Liver (tissue), 9 donors: ENCODE results near the gene ARMH3. TPM values are rescaled to one million over a fixed set of nuclear protein-coding genes. Genes with fewer than 3 reads are reported as not detected.

Experiments used
- DNase-seq: peaks from one replicate; pipeline ENCODE4 v3.0.0-alpha.2; 2017; ENCODE audit warnings: low spot score
- H3K27ac ChIP-seq, 2 donors: one replicate each; pipeline ENCODE4 v1.7.0; 2013; ENCODE audit warnings: inconsistent platforms in 2 of 2, low read length in 2 of 2, control low read depth in 1 of 2, low read depth in 1 of 2, mild to moderate bottlenecking in 1 of 2
- H3K27me3 ChIP-seq, 4 donors: one replicate each; pipeline versions ENCODE4 v1.6.1 to v1.7.0; 2013; ENCODE audit warnings: low read length in 3 of 4, inconsistent platforms in 1 of 4, mild to moderate bottlenecking in 1 of 4, moderate library complexity in 1 of 4; ENCODE audit not compliant: control insufficient read depth in 4 of 4, insufficient read depth in 4 of 4
- H3K36me3 ChIP-seq, 4 donors: one replicate each; pipeline versions ENCODE4 v1.6.1 to v1.7.0; 2013; ENCODE audit warnings: low read length in 3 of 4, mild to moderate bottlenecking in 3 of 4, low read depth in 1 of 4, moderate library complexity in 1 of 4; ENCODE audit not compliant: control insufficient read depth in 4 of 4, insufficient read depth in 3 of 4
- H3K4me1 ChIP-seq, 4 donors: one replicate each; pipeline versions ENCODE4 v1.6.1 to v1.7.0; 2013; ENCODE audit warnings: low read length in 3 of 4, mild to moderate bottlenecking in 3 of 4, moderate library complexity in 1 of 4; ENCODE audit not compliant: control insufficient read depth in 4 of 4, insufficient read depth in 4 of 4
- H3K4me3 ChIP-seq, 3 donors: one replicate each; pipeline versions ENCODE4 v1.6.1 to v1.7.0; 2013; ENCODE audit warnings: low read length in 3 of 3, control low read depth in 1 of 3, low read depth in 1 of 3, mild to moderate bottlenecking in 1 of 3
- H3K9ac ChIP-seq, 2 donors: one replicate each; pipeline ENCODE4 v1.7.0; 2013; ENCODE audit warnings: low read length in 2 of 2, mild to moderate bottlenecking in 2 of 2, moderate library complexity in 2 of 2, control low read depth in 1 of 2, low read depth in 1 of 2
- H3K9me3 ChIP-seq, 4 donors: one replicate each; pipeline versions ENCODE4 v1.6.1 to v1.7.0; 2013; ENCODE audit warnings: low read length in 3 of 4; ENCODE audit not compliant: control insufficient read depth in 4 of 4
- CTCF ChIP-seq: fragments of 150-350 bp; IDR thresholded peaks from 2 replicates; pipeline ENCODE4 v1.5.1; 2017; ENCODE audit warnings: improper control_type of control experiment, low read depth, low read length; ENCODE audit not compliant: missing input control
- EGR1 ChIP-seq, 2 donors: IDR thresholded peaks; 2 replicates each; pipeline ENCODE4 v1.6.1; 2016 to 2018; ENCODE audit warnings: antibody characterized with exemption in 2 of 2, low read depth in 2 of 2
- FOXA2 ChIP-seq: IDR thresholded peaks from 2 replicates; pipeline ENCODE4 v1.6.1; 2016; ENCODE audit warnings: antibody characterized with exemption
- HNF4A ChIP-seq, 2 donors: conservative IDR thresholded peaks; 2 replicates each; pipeline ENCODE4 v1.6.1; 2016; ENCODE audit warnings: antibody characterized with exemption in 2 of 2, mild to moderate bottlenecking in 2 of 2
- HNF4G ChIP-seq: IDR thresholded peaks from 2 replicates; pipeline ENCODE4 v1.6.1; 2016; ENCODE audit warnings: antibody characterized with exemption
- NR2F2 ChIP-seq: IDR thresholded peaks from 2 replicates; pipeline ENCODE4 v1.6.1; 2016; ENCODE audit warnings: antibody characterized with exemption
- RAD21 ChIP-seq, 2 donors: IDR thresholded peaks; 2 replicates each; pipeline ENCODE4 v1.6.1; 2016; ENCODE audit warnings: antibody characterized with exemption in 2 of 2, mild to moderate bottlenecking in 2 of 2
- SP1 ChIP-seq: IDR thresholded peaks from 2 replicates; pipeline ENCODE4 v1.6.1; 2018; ENCODE audit warnings: antibody characterized with exemption, mild to moderate bottlenecking
- TAF1 ChIP-seq: conservative IDR thresholded peaks from 2 replicates; pipeline ENCODE4 v1.6.1; 2016; ENCODE audit warnings: antibody characterized with exemption, mild to moderate bottlenecking
- WGBS: extraction: QIAGEN DNeasy Blood & Tissue Kit; methylation state at CpG from one replicate; pipeline ENCODE4 v1.1.7; 2013; 5-methylcytosine and 5-hydroxymethylcytosine counted together
- polyA plus RNA-seq, 2 donors: library from polyadenylated mRNA; stranded (reverse) in 1 of 2; unstranded in 1 of 2; fragments of 200-250 nt in 1 of 2; fragments of >200 nt in 1 of 2; fragmentation: Nextera tagmentation in 1 of 2; extraction: Ambion mirVana in 1 of 2; gene quantifications; one replicate each; pipeline versions ENCODE4 v1.2.1 to v1.2.3, GENCODE V29; 2013 to 2015
- total RNA-seq, 2 donors: library from RNA; depleted of rRNA; stranded (reverse); fragments of >200 nt; gene quantifications; one replicate each; pipeline ENCODE4 v1.2.3, GENCODE V29; 2014
- TF ChIP-seq, protein P1 (sequence below): IDR thresholded peaks from 2 replicates; pipeline ENCODE4 v1.6.1; 2016; ENCODE audit warnings: antibody characterized with exemption, mild to moderate bottlenecking
- TF ChIP-seq, protein P2 (sequence below): IDR thresholded peaks from 2 replicates; pipeline ENCODE4 v1.6.1; 2016; ENCODE audit warnings: antibody characterized with exemption
- TF ChIP-seq, protein P3 (sequence below): IDR thresholded peaks from 2 replicates; pipeline ENCODE4 v1.6.1; 2016; ENCODE audit warnings: antibody characterized with exemption
- donor health status: healthy.
- donor health status: healthy.
- donor health status: healthy.
- donor health status: healthy.
- donor health status: healthy.

The ARMH3 gene
- total and polyA plus RNA-seq, 4 donors: 5.3 to 14.9 (median 9.2) TPM

DNA sequence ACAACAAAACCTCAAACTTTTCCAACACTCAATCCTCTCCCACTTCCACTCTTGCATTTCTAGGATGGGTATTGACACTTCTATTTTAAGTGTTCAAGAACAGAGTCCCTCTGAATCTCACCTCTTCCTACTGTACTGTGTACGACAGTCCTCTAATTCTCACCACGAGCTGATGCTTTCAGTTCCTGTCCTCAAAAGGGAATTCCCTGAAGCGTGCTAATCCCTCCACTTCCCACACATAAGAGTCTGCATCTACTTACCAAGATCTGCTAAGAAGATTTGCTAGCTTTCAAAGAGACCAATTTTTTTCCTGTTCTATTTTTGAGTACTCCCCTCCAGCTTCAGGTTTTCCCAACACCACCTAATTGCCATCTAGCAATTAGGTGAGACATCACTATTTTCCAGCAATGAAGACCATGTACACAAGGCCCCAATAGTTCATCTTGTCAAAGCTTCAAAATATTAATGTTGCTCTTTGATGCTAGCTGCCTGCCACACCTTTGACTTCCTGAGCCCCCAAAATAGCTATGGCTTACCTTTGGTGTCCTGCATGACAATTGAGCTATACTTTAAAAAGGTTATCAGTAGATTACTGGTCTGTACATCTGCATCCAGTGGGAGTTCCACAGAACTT lies 54.4 kb downstream of the ARMH3 start:
- Histone ChIP-seq H3K9ac (no peak overlapping the region), H3K4me1 (peaks cover 0 to 4% (median under 1%) of the 10 kb centered on the region in 4 donors), H3K4me3 (no peak overlapping the region), H3K27ac (no peak overlapping the region), H3K27me3 (no peaks in the 10 kb centered on the region), H3K36me3 (peaks cover 5 to 38% (median 13%) of the 10 kb centered on the region in 4 donors), H3K9me3 (no peaks in the 10 kb centered on the region)
- 76% methylated on average over 3 of the region's 3 CpGs for WGBS
- TF ChIP-seq FOXA2 (no peak), SP1 (no peak)
- DNase-seq: no peak

DNA sequence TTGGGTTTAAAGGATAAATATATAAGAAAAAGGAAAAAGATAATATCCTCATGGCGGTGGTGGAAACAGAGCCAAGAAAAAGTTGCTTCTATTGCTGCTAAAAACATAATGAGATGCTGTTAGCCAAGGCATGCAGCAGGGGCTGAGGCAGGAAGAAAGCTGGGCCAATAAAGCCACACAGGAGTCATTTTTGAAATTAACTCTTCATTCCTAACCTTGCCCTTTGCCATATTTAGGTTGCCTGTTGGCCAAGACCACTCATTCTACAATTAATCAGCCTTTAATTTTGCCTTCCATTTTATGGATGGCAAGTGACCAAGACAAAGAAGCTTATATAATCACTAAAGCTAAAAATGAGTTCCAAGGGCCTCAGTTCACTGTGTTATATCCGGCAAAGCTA lies 58.2 kb downstream of the ARMH3 start:
- H3K36me3 ChIP-seq: peaks cover 8 to 29% (median 16%) of the 10 kb centered on the region in 4 donors
- no peak overlapping the region for H3K27ac ChIP-seq
- 78% methylated on average over 2 of the region's 2 CpGs for WGBS

More for the DNA sequence above, 58.2 kb downstream of the ARMH3 start:
- H3K4me3 ChIP-seq: no peak overlapping the region
- no peak for DNase-seq
- TF ChIP-seq NR2F2 (no peak), RAD21 (IDR thresholded peaks at IDR 0.05) (no peak), HNF4A (conservative IDR thresholded peaks at IDR 0.05) (no peak), EGR1 (IDR thresholded peaks at IDR 0.05; ENCODE audit: low read depth in 2 of 2) (no peak), HNF4G (no peak), TAF1 (no peak), CTCF (no peak)
- TF ChIP-seq, protein P1, sequence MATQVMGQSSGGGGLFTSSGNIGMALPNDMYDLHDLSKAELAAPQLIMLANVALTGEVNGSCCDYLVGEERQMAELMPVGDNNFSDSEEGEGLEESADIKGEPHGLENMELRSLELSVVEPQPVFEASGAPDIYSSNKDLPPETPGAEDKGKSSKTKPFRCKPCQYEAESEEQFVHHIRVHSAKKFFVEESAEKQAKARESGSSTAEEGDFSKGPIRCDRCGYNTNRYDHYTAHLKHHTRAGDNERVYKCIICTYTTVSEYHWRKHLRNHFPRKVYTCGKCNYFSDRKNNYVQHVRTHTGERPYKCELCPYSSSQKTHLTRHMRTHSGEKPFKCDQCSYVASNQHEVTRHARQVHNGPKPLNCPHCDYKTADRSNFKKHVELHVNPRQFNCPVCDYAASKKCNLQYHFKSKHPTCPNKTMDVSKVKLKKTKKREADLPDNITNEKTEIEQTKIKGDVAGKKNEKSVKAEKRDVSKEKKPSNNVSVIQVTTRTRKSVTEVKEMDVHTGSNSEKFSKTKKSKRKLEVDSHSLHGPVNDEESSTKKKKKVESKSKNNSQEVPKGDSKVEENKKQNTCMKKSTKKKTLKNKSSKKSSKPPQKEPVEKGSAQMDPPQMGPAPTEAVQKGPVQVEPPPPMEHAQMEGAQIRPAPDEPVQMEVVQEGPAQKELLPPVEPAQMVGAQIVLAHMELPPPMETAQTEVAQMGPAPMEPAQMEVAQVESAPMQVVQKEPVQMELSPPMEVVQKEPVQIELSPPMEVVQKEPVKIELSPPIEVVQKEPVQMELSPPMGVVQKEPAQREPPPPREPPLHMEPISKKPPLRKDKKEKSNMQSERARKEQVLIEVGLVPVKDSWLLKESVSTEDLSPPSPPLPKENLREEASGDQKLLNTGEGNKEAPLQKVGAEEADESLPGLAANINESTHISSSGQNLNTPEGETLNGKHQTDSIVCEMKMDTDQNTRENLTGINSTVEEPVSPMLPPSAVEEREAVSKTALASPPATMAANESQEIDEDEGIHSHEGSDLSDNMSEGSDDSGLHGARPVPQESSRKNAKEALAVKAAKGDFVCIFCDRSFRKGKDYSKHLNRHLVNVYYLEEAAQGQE: no peak
- TF ChIP-seq, protein P2, sequence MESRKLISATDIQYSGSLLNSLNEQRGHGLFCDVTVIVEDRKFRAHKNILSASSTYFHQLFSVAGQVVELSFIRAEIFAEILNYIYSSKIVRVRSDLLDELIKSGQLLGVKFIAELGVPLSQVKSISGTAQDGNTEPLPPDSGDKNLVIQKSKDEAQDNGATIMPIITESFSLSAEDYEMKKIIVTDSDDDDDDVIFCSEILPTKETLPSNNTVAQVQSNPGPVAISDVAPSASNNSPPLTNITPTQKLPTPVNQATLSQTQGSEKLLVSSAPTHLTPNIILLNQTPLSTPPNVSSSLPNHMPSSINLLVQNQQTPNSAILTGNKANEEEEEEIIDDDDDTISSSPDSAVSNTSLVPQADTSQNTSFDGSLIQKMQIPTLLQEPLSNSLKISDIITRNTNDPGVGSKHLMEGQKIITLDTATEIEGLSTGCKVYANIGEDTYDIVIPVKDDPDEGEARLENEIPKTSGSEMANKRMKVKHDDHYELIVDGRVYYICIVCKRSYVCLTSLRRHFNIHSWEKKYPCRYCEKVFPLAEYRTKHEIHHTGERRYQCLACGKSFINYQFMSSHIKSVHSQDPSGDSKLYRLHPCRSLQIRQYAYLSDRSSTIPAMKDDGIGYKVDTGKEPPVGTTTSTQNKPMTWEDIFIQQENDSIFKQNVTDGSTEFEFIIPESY: no peak
- TF ChIP-seq, protein P3, sequence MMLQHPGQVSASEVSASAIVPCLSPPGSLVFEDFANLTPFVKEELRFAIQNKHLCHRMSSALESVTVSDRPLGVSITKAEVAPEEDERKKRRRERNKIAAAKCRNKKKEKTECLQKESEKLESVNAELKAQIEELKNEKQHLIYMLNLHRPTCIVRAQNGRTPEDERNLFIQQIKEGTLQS: no peak
- no peak overlapping the region for H3K9ac ChIP-seq
- H3K4me1 ChIP-seq: peaks cover 0 to 6% (median 2%) of the 10 kb centered on the region in 4 donors
- no peaks in the 10 kb centered on the region for H3K9me3 ChIP-seq
- H3K27me3 ChIP-seq: no peaks in the 10 kb centered on the region
